ENCODE data around the gene RERE.

DNA sequence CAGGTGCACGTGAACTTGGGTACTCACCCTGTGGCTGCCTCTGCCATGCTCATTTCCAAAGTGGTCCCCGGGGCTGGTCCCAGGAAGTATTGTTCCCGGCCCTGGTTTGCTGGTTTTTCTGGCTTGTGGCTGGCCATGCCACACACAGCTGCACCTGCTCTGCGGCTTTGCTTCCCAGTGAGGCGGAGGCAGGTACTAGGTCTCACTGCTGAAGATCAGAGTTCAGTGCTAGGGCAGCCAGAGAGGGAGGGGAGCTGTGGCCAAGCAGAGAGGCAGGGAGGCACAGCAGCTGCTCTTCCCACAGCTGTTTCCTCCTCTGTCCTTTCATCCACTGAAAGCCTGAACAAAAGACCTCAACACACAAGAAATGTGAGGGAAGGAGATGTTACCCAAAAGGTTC is 30.6 kb upstream of the RERE start:
- TF ChIP-seq, protein P1, sequence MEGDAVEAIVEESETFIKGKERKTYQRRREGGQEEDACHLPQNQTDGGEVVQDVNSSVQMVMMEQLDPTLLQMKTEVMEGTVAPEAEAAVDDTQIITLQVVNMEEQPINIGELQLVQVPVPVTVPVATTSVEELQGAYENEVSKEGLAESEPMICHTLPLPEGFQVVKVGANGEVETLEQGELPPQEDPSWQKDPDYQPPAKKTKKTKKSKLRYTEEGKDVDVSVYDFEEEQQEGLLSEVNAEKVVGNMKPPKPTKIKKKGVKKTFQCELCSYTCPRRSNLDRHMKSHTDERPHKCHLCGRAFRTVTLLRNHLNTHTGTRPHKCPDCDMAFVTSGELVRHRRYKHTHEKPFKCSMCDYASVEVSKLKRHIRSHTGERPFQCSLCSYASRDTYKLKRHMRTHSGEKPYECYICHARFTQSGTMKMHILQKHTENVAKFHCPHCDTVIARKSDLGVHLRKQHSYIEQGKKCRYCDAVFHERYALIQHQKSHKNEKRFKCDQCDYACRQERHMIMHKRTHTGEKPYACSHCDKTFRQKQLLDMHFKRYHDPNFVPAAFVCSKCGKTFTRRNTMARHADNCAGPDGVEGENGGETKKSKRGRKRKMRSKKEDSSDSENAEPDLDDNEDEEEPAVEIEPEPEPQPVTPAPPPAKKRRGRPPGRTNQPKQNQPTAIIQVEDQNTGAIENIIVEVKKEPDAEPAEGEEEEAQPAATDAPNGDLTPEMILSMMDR (IDR thresholded peaks at IDR 0.05): no peak
- TF ChIP-seq POLR2A (IDR thresholded peaks at IDR 0.05): no peak

All from adrenal gland (tissue), 5 donors.